Ishikawa (cell line): ENCODE data around the gene TRERF1.

Source experiments
- CREB1 ChIP-seq: IDR thresholded peaks from 2 replicates; pipeline ENCODE4 v1.6.1; 2012; ENCODE audit warnings: low read depth
- EGR1 ChIP-seq: IDR thresholded peaks from 2 replicates; pipeline ENCODE4 v1.6.1; 2012
- EP300 ChIP-seq: IDR thresholded peaks from 2 replicates; pipeline ENCODE4 v1.6.1; 2012; ENCODE audit warnings: borderline replicate concordance
- MAX ChIP-seq: IDR thresholded peaks from 2 replicates; pipeline ENCODE4 v1.6.1; 2012
- REST ChIP-seq: IDR thresholded peaks from 2 replicates; pipeline ENCODE4 v1.6.1; 2012; ENCODE audit warnings: low read depth, mild to moderate bottlenecking
- TAF1 ChIP-seq: IDR thresholded peaks from 2 replicates; pipeline ENCODE4 v1.6.1; 2012; ENCODE audit warnings: low read depth, mild to moderate bottlenecking
- TEAD4 ChIP-seq: IDR thresholded peaks from 2 replicates; pipeline ENCODE4 v1.6.1; 2012
- YY1 ChIP-seq: IDR thresholded peaks from 2 replicates; pipeline ENCODE4 v1.6.1; 2012; ENCODE audit warnings: low read depth

GRCh38 chr6:42467651-42468050 lies 15.9 kb upstream of the TRERF1 start:
- TF ChIP-seq REST, result no peak
- TF ChIP-seq EGR1, result no peak
- no peak for TF ChIP-seq TAF1
- TF ChIP-seq MAX, result no peak
- no peak for TF ChIP-seq CREB1
- no peak for TF ChIP-seq EP300
- no peak for TF ChIP-seq YY1
- TF ChIP-seq TEAD4, result no peak
